Hepatocyte (in vitro differentiated cells): ENCODE data around the gene ARHGEF37.

ENCODE experiments used
- CTCF ChIP-seq: fragments of 200-600 bp; sonication (generic); IDR thresholded peaks from 2 replicates; pipeline ENCODE4 v1.5.1; 2016; ENCODE audit warnings: antibody characterized with exemption, mild to moderate bottlenecking; ENCODE audit not compliant: poor library complexity
- EZH2phosphoT487 ChIP-seq: fragments of 200-600 bp; sonication (generic); IDR thresholded peaks from one replicate; pipeline ENCODE4 v1.6.1; 2018; ENCODE audit warnings: antibody characterized with exemption, mild to moderate bottlenecking, low read depth, moderate library complexity; ENCODE audit not compliant: unreplicated experiment, severe bottlenecking

DNA sequence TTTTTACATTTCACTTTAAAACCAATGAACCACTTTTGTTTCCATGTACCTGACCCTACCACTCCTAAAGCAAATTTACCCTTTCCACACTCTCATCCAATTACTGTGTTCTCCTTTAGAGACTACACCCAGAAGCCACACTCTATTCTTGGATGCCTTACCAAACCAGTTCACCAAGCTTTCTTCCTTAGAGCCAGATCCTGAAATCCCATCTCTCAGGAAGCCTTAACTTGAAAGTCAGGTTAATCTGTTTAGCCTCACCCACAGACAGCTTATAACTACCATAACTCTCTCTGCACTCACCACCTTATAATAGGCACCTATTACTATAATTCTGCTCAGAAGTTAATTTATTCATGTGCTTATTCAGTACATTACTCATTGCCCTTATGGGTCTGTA, 34.3 kb upstream of the ARHGEF37 start:
- no peak for TF ChIP-seq CTCF
- no peak for TF ChIP-seq EZH2phosphoT487
